Mesendoderm (in vitro differentiated cells): Measurements from ENCODE around the gene SYNJ2.

Experiments
- DNase-seq: peaks from one replicate; pipeline ENCODE4 v3.0.0; 2013
- H2AK5ac ChIP-seq: 2 replicates; pipeline ENCODE4 v1.6.1; 2013; ENCODE audit warnings: low read length, inconsistent platforms
- H2BK120ac ChIP-seq: 2 replicates; pipeline ENCODE4 v1.6.1; 2013; ENCODE audit warnings: low read depth, mild to moderate bottlenecking, low read length, moderate library complexity, mixed read lengths
- H2BK15ac ChIP-seq: replicated peaks from 2 replicates; pipeline ENCODE4 v1.6.1; 2013; ENCODE audit warnings: low read depth, mild to moderate bottlenecking, moderate library complexity
- H2BK5ac ChIP-seq: 2 replicates; pipeline ENCODE4 v1.6.1; 2013; ENCODE audit warnings: low read length, inconsistent platforms
- H3K18ac ChIP-seq: 2 replicates; pipeline ENCODE4 v1.6.1; 2013; ENCODE audit warnings: mild to moderate bottlenecking, low read length, mixed read lengths
- H3K23ac ChIP-seq: one replicate; pipeline ENCODE4 v1.6.1; 2013; ENCODE audit warnings: low read length
- H3K27ac ChIP-seq: 2 replicates; pipeline ENCODE4 v1.5.1; 2013; ENCODE audit warnings: low read depth, mild to moderate bottlenecking, inconsistent platforms, low read length, moderate library complexity
- H3K27me3 ChIP-seq: 2 replicates; pipeline ENCODE4 v1.6.1; 2013; ENCODE audit warnings: low read length, control low read depth, mild to moderate bottlenecking, inconsistent platforms; ENCODE audit not compliant: insufficient read depth, poor library complexity
- H3K36me3 ChIP-seq: 2 replicates; pipeline ENCODE4 v1.6.1; 2013; ENCODE audit warnings: low read length, inconsistent platforms; ENCODE audit not compliant: control insufficient read depth, insufficient read depth
- H3K4ac ChIP-seq: one replicate; pipeline ENCODE4 v1.6.1; 2013; ENCODE audit warnings: low read depth, mild to moderate bottlenecking, low read length, moderate library complexity
- H3K4me1 ChIP-seq: 2 replicates; pipeline ENCODE4 v1.6.1; 2013; ENCODE audit warnings: low read depth, low read length, inconsistent platforms; ENCODE audit not compliant: control insufficient read depth
- H3K4me2 ChIP-seq: 2 replicates; pipeline ENCODE4 v1.6.1; 2013; ENCODE audit warnings: low read length
- H3K4me3 ChIP-seq: 2 replicates; pipeline ENCODE4 v1.5.1; 2013; ENCODE audit warnings: mild to moderate bottlenecking, low read length
- H3K56ac ChIP-seq: one replicate; pipeline ENCODE4 v1.6.1; 2013; ENCODE audit warnings: low read length
- H3K79me1 ChIP-seq: 2 replicates; pipeline ENCODE4 v1.6.1; 2013; ENCODE audit warnings: low read length, inconsistent platforms
- H3K79me2 ChIP-seq: 2 replicates; pipeline ENCODE4 v1.6.1; 2013; ENCODE audit warnings: mild to moderate bottlenecking, low read length; ENCODE audit not compliant: control insufficient read depth, insufficient read depth
- H3K9ac ChIP-seq: 2 replicates; pipeline ENCODE4 v1.6.1; 2013; ENCODE audit warnings: low read length, inconsistent platforms
- H4K5ac ChIP-seq: one replicate; pipeline ENCODE4 v1.6.1; 2013; ENCODE audit warnings: low read length
- H4K8ac ChIP-seq: one replicate; pipeline ENCODE4 v1.6.1; 2013; ENCODE audit warnings: low read depth, mild to moderate bottlenecking, control low read depth, low read length, moderate library complexity
- WGBS: extraction: QIAGEN DNeasy Blood & Tissue Kit; methylation state at CpG from one replicate; pipeline ENCODE4 v1.1.7; 2013; ENCODE audit warnings: low lambda C conversion rate, missing lambda C conversion rate; ENCODE audit not compliant: insufficient coverage; ENCODE audit errors: extremely low coverage; 5-methylcytosine and 5-hydroxymethylcytosine counted together

SYNJ2 gene

DNA sequence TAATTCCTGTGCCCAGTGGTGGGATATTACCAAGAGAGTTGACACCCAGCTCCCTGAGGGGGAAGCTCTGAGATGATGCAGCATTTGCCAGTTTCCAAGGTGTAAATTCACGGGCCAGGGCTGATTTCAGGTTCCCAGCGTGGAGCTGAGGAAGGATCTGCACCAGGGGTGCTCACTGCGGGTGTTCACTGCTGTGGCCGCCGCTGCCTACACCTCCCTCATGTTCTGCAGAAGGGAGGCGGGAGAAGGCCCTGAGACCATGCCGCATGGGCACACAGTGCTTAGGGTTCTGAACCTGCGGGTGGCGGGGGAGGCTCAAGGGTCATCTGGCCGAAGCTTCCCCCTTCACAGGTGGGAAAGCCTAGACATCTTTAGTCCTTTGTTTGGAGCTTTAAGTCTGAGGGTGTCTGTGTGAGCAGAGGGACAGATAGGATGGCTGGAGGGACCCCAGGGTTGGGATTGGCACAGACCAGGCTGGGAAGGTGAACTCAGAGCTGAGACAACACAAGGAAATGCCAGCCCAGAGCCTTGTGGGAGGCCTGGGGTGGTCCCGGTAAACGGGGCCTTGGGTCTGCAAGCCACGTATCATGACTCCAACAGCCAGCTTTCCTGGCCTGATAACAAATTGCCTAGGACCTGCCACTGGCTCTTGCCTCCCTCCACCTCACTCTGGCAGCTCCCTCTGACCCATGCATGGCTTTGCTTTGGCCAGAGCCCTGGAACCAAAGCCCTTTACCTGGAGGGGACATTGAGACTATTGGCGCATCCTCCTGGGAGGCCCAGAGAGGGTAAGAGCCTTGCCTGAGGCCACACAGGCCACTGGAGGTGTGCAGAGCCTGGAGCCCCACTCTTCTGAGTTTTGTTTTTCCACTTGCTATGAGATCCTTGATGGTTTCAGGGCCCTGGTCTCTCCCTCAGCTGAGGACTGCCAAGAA is 40.4 kb downstream of the SYNJ2 start:
- Histone ChIP-seq H2AK5ac (no peak overlapping the region), H3K27ac (no peak overlapping the region), H2BK5ac (no peak overlapping the region), H3K36me3 (no peaks in the 10 kb centered on the region), H3K79me2 (no peaks in the 10 kb centered on the region), H2BK120ac (no peak overlapping the region), H3K9ac (no peak overlapping the region), H3K23ac (no peak overlapping the region), H3K56ac (no peak overlapping the region), H3K79me1 (no peaks in the 10 kb centered on the region), H3K18ac (no peak overlapping the region), H3K4me2 (no peak overlapping the region), H2BK15ac (no peak overlapping the region), H4K8ac (no peak overlapping the region), H3K27me3 (no peaks in the 10 kb centered on the region), H3K4me1 (peaks cover 3% of the 10 kb centered on the region), H3K4ac (no peak overlapping the region), H3K4me3 (no peak overlapping the region), H4K5ac (no peak overlapping the region)
- no CpG with 5 or more reads among the region's 14 CpGs for WGBS
- DNase-seq = no peak

DNA sequence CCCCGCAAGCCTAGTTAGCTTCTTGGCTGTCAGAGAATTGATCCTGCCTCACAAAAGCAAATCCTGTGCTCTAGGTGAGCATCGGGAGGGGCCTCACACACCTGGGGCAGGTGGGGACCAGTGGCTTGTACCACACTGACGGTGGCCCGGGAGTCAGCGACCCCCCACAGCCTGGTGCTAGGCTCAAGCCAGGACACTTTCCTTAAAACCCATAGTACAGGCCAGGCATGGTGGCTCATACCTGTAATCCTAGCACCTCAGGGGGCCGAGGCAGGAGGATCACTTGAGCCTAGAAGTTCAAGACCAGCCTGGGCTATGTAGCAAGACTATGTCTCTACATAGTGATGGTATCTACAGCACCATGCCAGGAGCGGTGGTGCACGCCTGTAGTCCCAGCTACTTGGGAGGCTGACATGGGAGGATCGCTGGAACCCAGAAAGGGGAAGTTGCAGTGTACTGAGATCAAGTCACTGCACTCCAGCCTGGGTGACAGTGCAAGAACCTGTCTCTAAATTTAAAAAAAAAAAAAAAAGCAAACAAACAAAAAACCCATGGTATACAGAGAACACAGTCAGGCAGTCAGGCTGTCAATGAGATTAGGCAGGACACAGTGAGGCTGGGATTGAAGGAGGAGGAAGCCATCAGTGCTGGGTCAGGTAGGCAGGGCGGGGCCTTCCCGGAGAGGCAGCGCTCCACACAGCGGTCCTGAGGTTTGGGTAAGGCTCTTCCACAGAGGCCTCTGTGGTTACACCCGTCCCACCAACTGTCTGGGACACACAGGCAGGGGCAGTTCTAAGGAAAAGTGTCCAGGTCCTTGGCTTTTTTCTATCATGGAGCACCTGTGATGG is 41.3 kb downstream of the SYNJ2 start:
- Histone ChIP-seq H3K18ac (no peak overlapping the region), H4K5ac (no peak overlapping the region), H3K23ac (no peak overlapping the region), H3K79me2 (no peaks in the 10 kb centered on the region), H3K27me3 (no peaks in the 10 kb centered on the region), H4K8ac (no peak overlapping the region), H2BK120ac (no peak overlapping the region), H3K4me1 (peaks cover 3% of the 10 kb centered on the region), H2AK5ac (no peak overlapping the region), H3K4ac (no peak overlapping the region), H3K36me3 (no peaks in the 10 kb centered on the region), H3K4me2 (no peak overlapping the region), H3K9ac (no peak overlapping the region), H3K56ac (no peak overlapping the region), H3K4me3 (no peak overlapping the region), H2BK15ac (no peak overlapping the region), H3K79me1 (no peaks in the 10 kb centered on the region), H3K27ac (no peak overlapping the region), H2BK5ac (no peak overlapping the region)
- WGBS = no CpG with 5 or more reads among the region's 14 CpGs
- DNase-seq = no peak

GRCh38 chr6:158023597-158023939 is 41.9 kb downstream of the SYNJ2 start:
- Histone ChIP-seq H3K56ac (peak overlapping the region; percentile 22), H2BK120ac (no peak overlapping the region), H3K27me3 (no peaks in the 10 kb centered on the region), H2BK5ac (no peak overlapping the region), H3K4me3 (no peak overlapping the region), H3K4me2 (no peak overlapping the region), H3K23ac (no peak overlapping the region), H2AK5ac (no peak overlapping the region), H3K79me1 (no peaks in the 10 kb centered on the region), H3K18ac (no peak overlapping the region), H3K27ac (no peak overlapping the region), H3K4ac (no peak overlapping the region), H4K8ac (no peak overlapping the region), H3K36me3 (no peaks in the 10 kb centered on the region), H4K5ac (no peak overlapping the region), H3K4me1 (peaks cover 3% of the 10 kb centered on the region), H3K9ac (no peak overlapping the region), H3K79me2 (no peaks in the 10 kb centered on the region), H2BK15ac (no peak overlapping the region)
- DNase-seq = no peak
- WGBS = no CpG with 5 or more reads among the region's 5 CpGs

- no peak for DNase-seq
- Histone ChIP-seq H2AK5ac (no peak overlapping the region), H3K4ac (no peak overlapping the region), H3K79me2 (no peaks in the 10 kb centered on the region), H3K4me3 (no peak overlapping the region), H2BK120ac (no peak overlapping the region), H3K9ac (no peak overlapping the region), H2BK5ac (no peak overlapping the region), H3K4me2 (no peak overlapping the region), H3K27me3 (no peaks in the 10 kb centered on the region), H3K56ac (no peak overlapping the region), H4K5ac (no peak overlapping the region), H3K27ac (no peak overlapping the region), H3K4me1 (peaks cover 3% of the 10 kb centered on the region), H3K36me3 (no peaks in the 10 kb centered on the region), H3K23ac (no peak overlapping the region), H3K79me1 (no peaks in the 10 kb centered on the region), H4K8ac (no peak overlapping the region), H3K18ac (no peak overlapping the region), H2BK15ac (no peak overlapping the region)
- WGBS = no CpG with 5 or more reads among the region's 16 CpGs
Observed at GRCh38 chr6:158024566-158025297, 43.1 kb downstream of the SYNJ2 start.

DNA sequence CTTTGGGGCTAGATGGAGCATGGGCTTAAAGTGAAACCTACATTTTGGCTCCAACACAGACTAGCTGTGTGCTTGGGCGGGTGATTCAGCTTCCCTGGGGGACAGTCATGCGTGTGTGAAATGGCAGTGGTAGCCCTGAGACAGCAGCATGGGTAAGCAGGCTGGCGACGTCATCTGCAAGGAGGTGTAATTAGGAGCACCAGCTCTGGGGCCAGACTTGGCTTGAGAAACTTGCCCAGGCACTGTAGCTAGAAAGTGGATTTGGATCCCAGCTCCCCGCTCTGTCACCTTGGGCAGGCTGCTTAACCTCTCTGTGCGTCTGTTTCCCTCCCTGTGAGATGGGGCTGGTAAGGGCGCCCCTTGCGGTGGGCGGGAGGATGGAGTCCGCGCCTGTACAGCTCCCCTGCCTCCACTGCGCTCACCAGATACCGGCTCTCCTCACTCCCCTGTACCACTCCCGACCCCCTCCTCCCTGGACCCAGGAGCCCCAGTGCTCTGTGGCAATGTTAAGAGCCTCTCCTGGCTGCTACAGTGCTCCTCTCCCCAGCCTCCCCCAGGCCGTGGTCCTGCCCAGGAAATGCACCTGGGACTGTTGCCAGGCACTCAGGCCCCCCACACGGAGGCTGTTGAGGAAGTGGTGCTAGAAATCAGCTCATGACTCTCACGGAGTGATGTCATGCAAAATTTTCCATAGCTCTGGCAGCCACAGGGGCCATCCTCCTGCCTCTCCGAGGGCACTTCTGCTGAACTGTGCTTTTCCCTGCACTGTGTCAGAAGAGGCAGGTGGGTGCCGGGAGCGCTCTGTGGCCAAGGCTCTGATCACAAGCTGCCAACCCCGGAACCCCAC is 44.6 kb downstream of the SYNJ2 start:
- H2BK120ac ChIP-seq = no peak overlapping the region
- no peak overlapping the region for H3K4me2 ChIP-seq
- no peak overlapping the region for H3K4ac ChIP-seq
- H3K27ac ChIP-seq = no peak overlapping the region
- H4K5ac ChIP-seq = no peak overlapping the region
- H2AK5ac ChIP-seq = no peak overlapping the region
- peak overlapping the region; percentile 18 for H3K56ac ChIP-seq
- no peak overlapping the region for H3K18ac ChIP-seq
- no peak overlapping the region for H2BK15ac ChIP-seq
- no peaks in the 10 kb centered on the region for H3K27me3 ChIP-seq
- WGBS = no CpG with 5 or more reads among the region's 21 CpGs
- no peaks in the 10 kb centered on the region for H3K79me1 ChIP-seq
- H3K9ac ChIP-seq = no peak overlapping the region
- no peak overlapping the region for H2BK5ac ChIP-seq
- peak; percentile 89 for DNase-seq
- no peaks in the 10 kb centered on the region for H3K79me2 ChIP-seq
- H3K4me1 ChIP-seq = peaks cover 3% of the 10 kb centered on the region
- H3K23ac ChIP-seq = no peak overlapping the region
- no peaks in the 10 kb centered on the region for H3K36me3 ChIP-seq
- no peak overlapping the region for H4K8ac ChIP-seq
- no peak overlapping the region for H3K4me3 ChIP-seq
